Measurements from ENCODE around the gene ZNF138. TPM values are rescaled to one million over a fixed set of nuclear protein-coding genes. Genes with fewer than 3 reads are reported as not detected.

ZNF138 gene
- total RNA-seq, 1 experiment from 2014 or later, result 21.4 TPM

DNA sequence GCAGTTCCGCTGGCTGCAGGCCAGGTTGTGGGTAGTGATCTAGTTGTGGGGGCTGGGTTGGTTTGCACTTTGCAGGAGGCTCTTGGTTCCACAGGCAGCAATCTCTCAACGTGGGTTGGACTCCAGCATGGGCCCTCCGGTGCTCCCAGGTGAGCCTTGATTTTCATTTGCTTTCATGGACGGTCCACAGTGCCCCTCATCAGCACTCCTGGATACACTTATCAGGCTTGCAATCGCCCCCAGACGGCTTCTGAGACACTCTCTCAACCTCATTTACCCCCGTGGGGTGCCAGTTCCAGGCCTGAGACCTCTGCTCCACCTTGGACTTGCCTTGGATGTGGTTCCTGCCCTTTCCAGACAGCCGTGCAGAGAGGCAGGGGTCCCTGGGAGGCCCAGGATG is 77.5 kb downstream of the ZNF138 start:
- Mint-ChIP-seq H3K4me1 (no peaks in the 10 kb centered on the region), H3K4me3 (no peak overlapping the region), H3K27ac (no peak overlapping the region), H3K36me3 (peaks cover 26% of the 10 kb centered on the region; the same call in 1 of the 2 replicates), H3K9me3 (peaks cover 51% of the 10 kb centered on the region), H3K27me3 (ENCODE audit: low read depth) (peaks cover 32% of the 10 kb centered on the region)
- ChIA-PET CTCF (no interaction called here), POLR2A (no interaction called here)
- DNase-seq (ENCODE audit: low spot score), result no peak
- TF ChIP-seq IRF1 (CRISPR knock-in tag; IDR thresholded peaks at IDR 0.05) (no peak), SOX15 (CRISPR knock-in tag; IDR thresholded peaks at IDR 0.05) (no peak), MYBL2 (CRISPR knock-in tag; IDR thresholded peaks at IDR 0.05) (no peak)
- ATAC-seq, result no peak

GRCh38 chr7:64872351-64873154 is 78.3 kb downstream of the ZNF138 start:
- no peak overlapping the region for H3K4me3 Mint-ChIP-seq
- H3K36me3 Mint-ChIP-seq, result peaks cover 22% of the 10 kb centered on the region; the same call in 1 of the 2 replicates
- no peaks in the 10 kb centered on the region for H3K4me1 Mint-ChIP-seq
- H3K9me3 Mint-ChIP-seq, result peaks cover 46% of the 10 kb centered on the region
- peaks cover 35% of the 10 kb centered on the region for H3K27me3 Mint-ChIP-seq (ENCODE audit: low read depth)
- H3K27ac Mint-ChIP-seq, result no peak overlapping the region
- no peak for ATAC-seq
- POLR2A ChIA-PET, result no interaction called here
- TF ChIP-seq PRDM15 (CRISPR knock-in tag; IDR thresholded peaks at IDR 0.05) (no peak), HMGA2 (CRISPR knock-in tag; IDR thresholded peaks at IDR 0.05) (no peak), ATF6 (CRISPR knock-in tag; IDR thresholded peaks at IDR 0.05) (no peak), NR3C1 (CRISPR knock-in tag; conservative IDR thresholded peaks at IDR 0.05; ENCODE audit: low read depth) (no peak), TCF7 (CRISPR knock-in tag; IDR thresholded peaks at IDR 0.05; ENCODE audit: low read depth) (no peak), ZNF138 (CRISPR knock-in tag; conservative IDR thresholded peaks at IDR 0.05) (no peak), FOXP1 (CRISPR knock-in tag; IDR thresholded peaks at IDR 0.05; ENCODE audit: borderline replicate concordance) (no peak)
- TF ChIP-seq, protein P1, sequence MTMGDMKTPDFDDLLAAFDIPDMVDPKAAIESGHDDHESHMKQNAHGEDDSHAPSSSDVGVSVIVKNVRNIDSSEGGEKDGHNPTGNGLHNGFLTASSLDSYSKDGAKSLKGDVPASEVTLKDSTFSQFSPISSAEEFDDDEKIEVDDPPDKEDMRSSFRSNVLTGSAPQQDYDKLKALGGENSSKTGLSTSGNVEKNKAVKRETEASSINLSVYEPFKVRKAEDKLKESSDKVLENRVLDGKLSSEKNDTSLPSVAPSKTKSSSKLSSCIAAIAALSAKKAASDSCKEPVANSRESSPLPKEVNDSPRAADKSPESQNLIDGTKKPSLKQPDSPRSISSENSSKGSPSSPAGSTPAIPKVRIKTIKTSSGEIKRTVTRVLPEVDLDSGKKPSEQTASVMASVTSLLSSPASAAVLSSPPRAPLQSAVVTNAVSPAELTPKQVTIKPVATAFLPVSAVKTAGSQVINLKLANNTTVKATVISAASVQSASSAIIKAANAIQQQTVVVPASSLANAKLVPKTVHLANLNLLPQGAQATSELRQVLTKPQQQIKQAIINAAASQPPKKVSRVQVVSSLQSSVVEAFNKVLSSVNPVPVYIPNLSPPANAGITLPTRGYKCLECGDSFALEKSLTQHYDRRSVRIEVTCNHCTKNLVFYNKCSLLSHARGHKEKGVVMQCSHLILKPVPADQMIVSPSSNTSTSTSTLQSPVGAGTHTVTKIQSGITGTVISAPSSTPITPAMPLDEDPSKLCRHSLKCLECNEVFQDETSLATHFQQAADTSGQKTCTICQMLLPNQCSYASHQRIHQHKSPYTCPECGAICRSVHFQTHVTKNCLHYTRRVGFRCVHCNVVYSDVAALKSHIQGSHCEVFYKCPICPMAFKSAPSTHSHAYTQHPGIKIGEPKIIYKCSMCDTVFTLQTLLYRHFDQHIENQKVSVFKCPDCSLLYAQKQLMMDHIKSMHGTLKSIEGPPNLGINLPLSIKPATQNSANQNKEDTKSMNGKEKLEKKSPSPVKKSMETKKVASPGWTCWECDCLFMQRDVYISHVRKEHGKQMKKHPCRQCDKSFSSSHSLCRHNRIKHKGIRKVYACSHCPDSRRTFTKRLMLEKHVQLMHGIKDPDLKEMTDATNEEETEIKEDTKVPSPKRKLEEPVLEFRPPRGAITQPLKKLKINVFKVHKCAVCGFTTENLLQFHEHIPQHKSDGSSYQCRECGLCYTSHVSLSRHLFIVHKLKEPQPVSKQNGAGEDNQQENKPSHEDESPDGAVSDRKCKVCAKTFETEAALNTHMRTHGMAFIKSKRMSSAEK (CRISPR knock-in tag; IDR thresholded peaks at IDR 0.05; ENCODE audit: borderline replicate concordance), result no peak
- TF ChIP-seq, protein P2, sequence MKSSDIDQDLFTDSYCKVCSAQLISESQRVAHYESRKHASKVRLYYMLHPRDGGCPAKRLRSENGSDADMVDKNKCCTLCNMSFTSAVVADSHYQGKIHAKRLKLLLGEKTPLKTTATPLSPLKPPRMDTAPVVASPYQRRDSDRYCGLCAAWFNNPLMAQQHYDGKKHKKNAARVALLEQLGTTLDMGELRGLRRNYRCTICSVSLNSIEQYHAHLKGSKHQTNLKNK (CRISPR knock-in tag; IDR thresholded peaks at IDR 0.05), result no peak
- TF ChIP-seq, protein P3, sequence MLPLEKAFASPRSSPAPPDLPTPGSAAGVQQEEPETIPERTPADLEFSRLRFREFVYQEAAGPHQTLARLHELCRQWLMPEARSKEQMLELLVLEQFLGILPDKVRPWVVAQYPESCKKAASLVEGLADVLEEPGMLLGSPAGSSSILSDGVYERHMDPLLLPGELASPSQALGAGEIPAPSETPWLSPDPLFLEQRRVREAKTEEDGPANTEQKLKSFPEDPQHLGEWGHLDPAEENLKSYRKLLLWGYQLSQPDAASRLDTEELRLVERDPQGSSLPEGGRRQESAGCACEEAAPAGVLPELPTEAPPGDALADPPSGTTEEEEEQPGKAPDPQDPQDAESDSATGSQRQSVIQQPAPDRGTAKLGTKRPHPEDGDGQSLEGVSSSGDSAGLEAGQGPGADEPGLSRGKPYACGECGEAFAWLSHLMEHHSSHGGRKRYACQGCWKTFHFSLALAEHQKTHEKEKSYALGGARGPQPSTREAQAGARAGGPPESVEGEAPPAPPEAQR (CRISPR knock-in tag; IDR thresholded peaks at IDR 0.05), result no peak
- CTCF ChIA-PET, result no interaction called here
- DNase-seq (ENCODE audit: low spot score), result no peak
